PFSK-1 (cell line): ENCODE measurements around the gene CARS2.

Source experiments
- FOXP2 ChIP-seq: optimal IDR thresholded peaks from 2 replicates; pipeline ENCODE3; 2011; ENCODE audit warnings: borderline replicate concordance, control low read depth, inconsistent platforms; ENCODE audit not compliant: insufficient read depth; ENCODE audit errors: extremely low read length, extremely low read depth
- POLR2AphosphoS5 ChIP-seq: IDR thresholded peaks from 2 replicates; pipeline ENCODE4 v1.6.1; 2012; ENCODE audit warnings: low read depth, mild to moderate bottlenecking, control low read depth, low read length, moderate library complexity
- REST ChIP-seq, 2 experiments: IDR thresholded peaks; 2 replicates each; pipeline versions ENCODE4 v1.6.1 to v1.8.0; 2011 to 2012; ENCODE audit warnings: low read depth in 2 of 2, low read length in 2 of 2, control low read depth in 1 of 2, inconsistent platforms in 1 of 2, mild to moderate bottlenecking in 1 of 2, moderate library complexity in 1 of 2; ENCODE audit not compliant: insufficient read depth in 1 of 2
- SIN3A ChIP-seq: IDR thresholded peaks from 2 replicates; pipeline ENCODE4 v1.6.1; 2012; ENCODE audit warnings: mild to moderate bottlenecking, low read length, moderate library complexity, borderline replicate concordance; ENCODE audit not compliant: insufficient read depth
- TAF1 ChIP-seq: IDR thresholded peaks from 2 replicates; pipeline ENCODE4 v1.6.1; 2012; ENCODE audit warnings: low read length, control low read depth, borderline replicate concordance; ENCODE audit not compliant: insufficient read depth

- TF ChIP-seq SIN3A (no peak), POLR2AphosphoS5 (no peak), REST (IDR thresholded peaks at IDR 0.05; ENCODE audit: insufficient read depth in 1 of 2, low read depth in 2 of 2, low read length in 2 of 2) (no peak), TAF1 (no peak), FOXP2 (no peak)
Measured at GRCh38 chr13:110662091-110662490, 43.8 kb downstream of the CARS2 start.
